H9 (cell line): ENCODE data around the gene TEKT3. TPM values are rescaled to one million over a fixed set of nuclear protein-coding genes. Genes with fewer than 3 reads are reported as not detected.

Experiments
- DNase-seq: peaks from one replicate; pipeline ENCODE4 v3.0.0-alpha.2; 2017
- H2AFZ ChIP-seq: one replicate; pipeline ENCODE4 v1.6.1; 2013; ENCODE audit warnings: mild to moderate bottlenecking, low read length, control low read depth, moderate library complexity
- H2AK5ac ChIP-seq: 2 replicates; pipeline ENCODE4 v1.6.1; 2013; ENCODE audit warnings: low read length, control low read depth, mixed read lengths; ENCODE audit not compliant: insufficient read length
- H2BK120ac ChIP-seq: one replicate; pipeline ENCODE4 v1.6.1; 2013; ENCODE audit warnings: low read depth, mild to moderate bottlenecking, low read length, control low read depth, inconsistent platforms; ENCODE audit not compliant: poor library complexity, severe bottlenecking
- H2BK12ac ChIP-seq: 2 replicates; pipeline ENCODE4 v1.6.1; 2013; ENCODE audit warnings: low read length, control low read depth, mixed read lengths, low read depth; ENCODE audit not compliant: insufficient read length
- H2BK15ac ChIP-seq: 2 replicates; pipeline ENCODE4 v1.6.1; 2013; ENCODE audit warnings: low read depth, low read length, control low read depth
- H2BK20ac ChIP-seq: one replicate; pipeline ENCODE4 v1.6.1; 2013; ENCODE audit warnings: low read depth, mild to moderate bottlenecking, low read length, control low read depth, inconsistent platforms; ENCODE audit not compliant: poor library complexity, severe bottlenecking
- H2BK5ac ChIP-seq: 2 replicates; pipeline ENCODE4 v1.6.1; 2013; ENCODE audit warnings: low read length, control low read depth, mixed read lengths; ENCODE audit not compliant: insufficient read length
- H3K14ac ChIP-seq: 2 replicates; pipeline ENCODE4 v1.6.1; 2013; ENCODE audit warnings: low read length, control low read depth; ENCODE audit not compliant: insufficient read depth
- H3K18ac ChIP-seq: 2 replicates; pipeline ENCODE4 v1.6.1; 2013; ENCODE audit warnings: low read depth, mild to moderate bottlenecking, mixed read lengths, low read length, control low read depth; ENCODE audit not compliant: insufficient read length
- H3K23ac ChIP-seq: 2 replicates; pipeline ENCODE4 v1.6.1; 2013; ENCODE audit warnings: low read length, control low read depth, mixed read lengths, low read depth; ENCODE audit not compliant: insufficient read length
- H3K23me2 ChIP-seq: 2 replicates; pipeline ENCODE4 v1.6.1; 2013; ENCODE audit warnings: low read depth, mild to moderate bottlenecking, mixed read lengths, low read length, control low read depth; ENCODE audit not compliant: insufficient read length, poor library complexity, severe bottlenecking
- H3K27ac ChIP-seq: 2 replicates; pipeline ENCODE4 v1.5.1; 2013; ENCODE audit warnings: low read length, control low read depth, mixed read lengths, low read depth; ENCODE audit not compliant: insufficient read length
- H3K27me3 ChIP-seq: 2 replicates; pipeline ENCODE4 v1.6.1; 2013; ENCODE audit warnings: low read length, control low read depth, inconsistent platforms; ENCODE audit not compliant: insufficient read depth
- H3K4ac ChIP-seq: 2 replicates; pipeline ENCODE4 v1.6.1; 2013; ENCODE audit warnings: low read depth, mild to moderate bottlenecking, control low read depth, inconsistent platforms, low read length, moderate library complexity
- H3K4me1 ChIP-seq: 2 replicates; pipeline ENCODE4 v1.6.1; 2013; ENCODE audit warnings: low read length, control low read depth, inconsistent platforms; ENCODE audit not compliant: insufficient read depth
- H3K4me2 ChIP-seq: 2 replicates; pipeline ENCODE4 v1.6.1; 2013; ENCODE audit warnings: low read length, control low read depth, mixed read lengths; ENCODE audit not compliant: insufficient read length, insufficient read depth
- H3K56ac ChIP-seq: 2 replicates; pipeline ENCODE4 v1.6.1; 2013; ENCODE audit warnings: low read depth, mild to moderate bottlenecking, mixed read lengths, low read length, control low read depth; ENCODE audit not compliant: insufficient read length
- H3K79me1 ChIP-seq: 2 replicates; pipeline ENCODE4 v1.6.1; 2013; ENCODE audit warnings: low read depth, mild to moderate bottlenecking, moderate library complexity, low read length, control low read depth, inconsistent platforms; ENCODE audit not compliant: insufficient read depth, poor library complexity, severe bottlenecking
- H3K79me2 ChIP-seq: 2 replicates; pipeline ENCODE4 v1.6.1; 2013; ENCODE audit warnings: low read length, control low read depth, inconsistent platforms; ENCODE audit not compliant: insufficient read depth
- H3K9ac ChIP-seq: 2 replicates; pipeline ENCODE4 v1.6.1; 2013; ENCODE audit warnings: low read length, control low read depth, mixed read lengths; ENCODE audit not compliant: insufficient read length; ENCODE audit errors: extremely low read depth
- H3K9me3 ChIP-seq: one replicate; pipeline ENCODE4 v1.6.1; 2013; ENCODE audit warnings: low read depth, low read length, inconsistent platforms; ENCODE audit not compliant: control insufficient read depth
- H3T11ph ChIP-seq: one replicate; pipeline ENCODE4 v1.6.1; 2013; ENCODE audit warnings: mild to moderate bottlenecking, low read length, control low read depth, inconsistent platforms
- H4K20me1 ChIP-seq: one replicate; pipeline ENCODE4 v1.6.1; 2013; ENCODE audit not compliant: control insufficient read depth, insufficient read length, insufficient read depth
- H4K5ac ChIP-seq: 2 replicates; pipeline ENCODE4 v1.6.1; 2013; ENCODE audit warnings: low read depth, mild to moderate bottlenecking, mixed read lengths, low read length, control low read depth; ENCODE audit not compliant: insufficient read length
- H4K8ac ChIP-seq: replicated peaks from 2 replicates; pipeline ENCODE4 v1.6.1; 2013; ENCODE audit warnings: low read length, control low read depth, mixed read lengths, low read depth; ENCODE audit not compliant: insufficient read length
- H4K91ac ChIP-seq: 2 replicates; pipeline ENCODE4 v1.6.1; 2013; ENCODE audit warnings: low read depth, mild to moderate bottlenecking, moderate library complexity, mixed read lengths, low read length, control low read depth; ENCODE audit not compliant: insufficient read length
- H3K27ac Mint-ChIP-seq, 3 experiments: 2 replicates in 2 of 3; 3 replicates in 1 of 3; pipeline ENCODE4 v1.8.0; 2020 to 2021; ENCODE audit warnings: mixed read lengths in 3 of 3, mild to moderate bottlenecking in 1 of 3, moderate library complexity in 1 of 3
- H3K27me3 Mint-ChIP-seq: 2 replicates; pipeline ENCODE4 v1.8.0; 2021; ENCODE audit warnings: low read depth, mild to moderate bottlenecking, moderate library complexity, mixed read lengths
- H3K36me3 Mint-ChIP-seq, 3 experiments: 2 replicates in 2 of 3; 3 replicates in 1 of 3; pipeline ENCODE4 v1.8.0; 2020 to 2021; ENCODE audit warnings: low read depth in 3 of 3, mixed read lengths in 3 of 3; ENCODE audit not compliant: insufficient read depth in 1 of 3
- H3K4me1 Mint-ChIP-seq, 2 experiments: 2 replicates each; pipeline ENCODE4 v1.8.0; 2020; ENCODE audit warnings: mixed read lengths in 2 of 2
- H3K4me3 Mint-ChIP-seq, 2 experiments: 2 replicates in 1 of 2; 3 replicates in 1 of 2; pipeline ENCODE4 v1.8.0; 2020 to 2021; ENCODE audit warnings: mild to moderate bottlenecking in 2 of 2, mixed read lengths in 2 of 2, moderate library complexity in 1 of 2
- H3K9me3 Mint-ChIP-seq, 2 experiments: 2 replicates in 1 of 2; 3 replicates in 1 of 2; pipeline ENCODE4 v1.8.0; 2020; ENCODE audit warnings: mild to moderate bottlenecking in 2 of 2, mixed read lengths in 2 of 2, moderate library complexity in 1 of 2
- CTCF ChIP-seq: fragments of 200-600 bp; sonication (generic); conservative IDR thresholded peaks from 3 replicates; pipeline ENCODE4 v1.8.0; 2021; ENCODE audit warnings: antibody characterized with exemption, mild to moderate bottlenecking
- WGBS: extraction: QIAGEN DNeasy Blood & Tissue Kit; methylation state at CpG from one replicate; pipeline ENCODE4 v1.1.7; 2013; ENCODE audit warnings: missing lambda C conversion rate, low lambda C conversion rate, mixed read lengths; ENCODE audit not compliant: insufficient read length; ENCODE audit errors: extremely low coverage; 5-methylcytosine and 5-hydroxymethylcytosine counted together
- total RNA-seq: library from RNA; stranded (reverse); gene quantifications from 2 replicates; pipeline ENCODE4 v1.2.1, GENCODE V29; 2021

Gene TEKT3
- total RNA-seq, 1 experiment from 2014 or later, result 0.42 TPM

GRCh38 chr17:15274017-15274416 is 67.4 kb downstream of the TEKT3 start:
- no peak overlapping the region for H4K8ac ChIP-seq
- Mint-ChIP-seq H3K27ac (no peak overlapping the region), H3K36me3 (no peaks in the 10 kb centered on the region; a peak in 2 of 7 replicates), H3K4me3 (no peak overlapping the region), H3K9me3 (peaks cover 11 to 14% of the 10 kb centered on the region in 2 experiments), H3K4me1 (peaks cover 7 to 9% of the 10 kb centered on the region in 2 experiments), H3K27me3 (peaks cover 13% of the 10 kb centered on the region)
- no peak overlapping the region for H2BK120ac ChIP-seq
- H3K9me3 ChIP-seq, result no peaks in the 10 kb centered on the region
- H3K18ac ChIP-seq, result no peak overlapping the region
- no peak overlapping the region for H3K4me2 ChIP-seq
- H3K27me3 ChIP-seq, result no peaks in the 10 kb centered on the region
- H2BK12ac ChIP-seq, result no peak overlapping the region
- H2BK15ac ChIP-seq, result no peak overlapping the region
- H3K79me1 ChIP-seq, result no peaks in the 10 kb centered on the region
- no peak for DNase-seq
- H3K9ac ChIP-seq, result no peak overlapping the region
- no peak for TF ChIP-seq CTCF
- H3K79me2 ChIP-seq, result no peaks in the 10 kb centered on the region
- H3K56ac ChIP-seq, result no peak overlapping the region
- H2AK5ac ChIP-seq, result no peak overlapping the region
- H4K20me1 ChIP-seq, result no peaks in the 10 kb centered on the region
- no peaks in the 10 kb centered on the region for H3K23me2 ChIP-seq
- H3K14ac ChIP-seq, result no peak overlapping the region
- H4K5ac ChIP-seq, result no peak overlapping the region
- H2AFZ ChIP-seq, result no peak overlapping the region
- no peak overlapping the region for H2BK20ac ChIP-seq
- H4K91ac ChIP-seq, result no peak overlapping the region
- H2BK5ac ChIP-seq, result no peak overlapping the region
- WGBS, result no CpG with 5 or more reads among the region's 3 CpGs
- no peak overlapping the region for H3K27ac ChIP-seq
- H3K23ac ChIP-seq, result no peak overlapping the region
- H3K4me1 ChIP-seq, result no peaks in the 10 kb centered on the region; the same call in none of the 2 replicates
- H3K4ac ChIP-seq, result no peak overlapping the region
- H3T11ph ChIP-seq, result no peak overlapping the region
